WTC11 (cell line): Measurements from ENCODE around the gene SNX10. TPM values are rescaled to one million over a fixed set of nuclear protein-coding genes. Genes with fewer than 3 reads are reported as not detected.

Experiments used
- ATAC-seq: fragments of 200-7000 bp; cut with Tn5 transposase; 2 replicates; pipeline ENCODE4 v1.10.0; 2021; ENCODE audit warnings: mild to moderate bottlenecking, moderate library complexity
- CTCF ChIA-PET: fragments of 300-600 bp; sonication (Branson Sonifier 250); formaldehyde crosslinking; loops from one replicate; lab custom pipeline; 2021; ENCODE audit warnings: antibody characterized with exemption; lab: Charles Lee
- POLR2A ChIA-PET: fragments of 350-600 bp; sonication (Branson Sonifier 250); formaldehyde crosslinking; loops from one replicate; lab custom pipeline; 2021; ENCODE audit warnings: antibody characterized with exemption; lab: Charles Lee
- DNase-seq: peaks from one replicate; pipeline ENCODE4 v3.0.0; 2021; ENCODE audit warnings: low spot score
- H3K27ac Mint-ChIP-seq: 2 replicates; pipeline ENCODE4 v1.8.0; 2021; ENCODE audit warnings: mixed read lengths
- H3K27me3 Mint-ChIP-seq: 2 replicates; pipeline ENCODE4 v1.8.0; 2021; ENCODE audit warnings: low read depth, mild to moderate bottlenecking, moderate library complexity, mixed read lengths
- H3K36me3 Mint-ChIP-seq: 2 replicates; pipeline ENCODE4 v1.8.0; 2021; ENCODE audit warnings: mixed read lengths
- H3K4me1 Mint-ChIP-seq: 2 replicates; pipeline ENCODE4 v1.8.0; 2022; ENCODE audit warnings: mixed read lengths
- H3K4me3 Mint-ChIP-seq: 2 replicates; pipeline ENCODE4 v1.8.0; 2021; ENCODE audit warnings: mild to moderate bottlenecking, moderate library complexity, mixed read lengths
- H3K9me3 Mint-ChIP-seq: 2 replicates; pipeline ENCODE4 v1.8.0; 2021; ENCODE audit warnings: mixed read lengths
- AFF4 ChIP-seq: sonication (generic); formaldehyde crosslinking; IDR thresholded peaks from 2 replicates; pipeline ENCODE4 v1.8.1; 2023; ENCODE audit warnings: mild to moderate bottlenecking, missing genetic modification reagents, borderline replicate concordance
- E2F5 ChIP-seq: sonication (generic); formaldehyde crosslinking; IDR thresholded peaks from 2 replicates; pipeline ENCODE4 v1.8.1; 2022; ENCODE audit warnings: mild to moderate bottlenecking, moderate library complexity, missing genetic modification reagents
- ESRRA ChIP-seq: sonication (generic); formaldehyde crosslinking; IDR thresholded peaks from 2 replicates; pipeline ENCODE4 v1.8.1; 2022; ENCODE audit warnings: mild to moderate bottlenecking, missing genetic modification reagents, borderline replicate concordance
- HMGXB4 ChIP-seq: sonication (generic); formaldehyde crosslinking; IDR thresholded peaks from 2 replicates; pipeline ENCODE4 v1.8.1; 2023; ENCODE audit warnings: mild to moderate bottlenecking, moderate library complexity, missing genetic modification reagents
- IRF2 ChIP-seq: sonication (generic); formaldehyde crosslinking; IDR thresholded peaks from 2 replicates; pipeline ENCODE4 v1.8.0; 2022; ENCODE audit warnings: low read depth, missing genetic modification reagents, borderline replicate concordance
- JUN ChIP-seq: sonication (generic); formaldehyde crosslinking; IDR thresholded peaks from 2 replicates; pipeline ENCODE4 v1.8.0; 2023; ENCODE audit warnings: mild to moderate bottlenecking, missing genetic modification reagents
- NR2C2 ChIP-seq: sonication (generic); formaldehyde crosslinking; IDR thresholded peaks from 2 replicates; pipeline ENCODE4 v1.8.0; 2022; ENCODE audit warnings: mild to moderate bottlenecking, missing genetic modification reagents
- OVOL2 ChIP-seq: fragments of 250-450 bp; sonication (Bioruptor Pico); IDR thresholded peaks from 2 replicates; pipeline ENCODE4 v1.9.0; 2021; ENCODE audit warnings: mild to moderate bottlenecking, borderline replicate concordance
- PREB ChIP-seq: sonication (generic); formaldehyde crosslinking; IDR thresholded peaks from 2 replicates; pipeline ENCODE4 v1.8.1; 2022; ENCODE audit warnings: mild to moderate bottlenecking, missing genetic modification reagents, moderate library complexity, borderline replicate concordance
- RELA ChIP-seq: sonication (generic); formaldehyde crosslinking; IDR thresholded peaks from 2 replicates; pipeline ENCODE4 v1.8.1; 2022; ENCODE audit warnings: missing genetic modification reagents, mild to moderate bottlenecking, borderline replicate concordance
- RORB ChIP-seq: fragments of 250-450 bp; sonication (Bioruptor Pico); IDR thresholded peaks from 2 replicates; pipeline ENCODE4 v1.9.0; 2021; ENCODE audit warnings: mild to moderate bottlenecking
- SMAD3 ChIP-seq: sonication (generic); formaldehyde crosslinking; IDR thresholded peaks from 2 replicates; pipeline ENCODE4 v1.8.0; 2022; ENCODE audit warnings: missing genetic modification reagents, mild to moderate bottlenecking, borderline replicate concordance
- TP53 ChIP-seq: sonication (generic); formaldehyde crosslinking; IDR thresholded peaks from 2 replicates; pipeline ENCODE4 v1.8.1; 2023; ENCODE audit warnings: mild to moderate bottlenecking, missing genetic modification reagents
- USF2 ChIP-seq: sonication (generic); formaldehyde crosslinking; IDR thresholded peaks from 2 replicates; pipeline ENCODE4 v1.8.1; 2023; ENCODE audit warnings: mild to moderate bottlenecking, missing genetic modification reagents, moderate library complexity
- ZBTB43 ChIP-seq: sonication (generic); formaldehyde crosslinking; IDR thresholded peaks from 2 replicates; pipeline ENCODE4 v1.8.1; 2023; ENCODE audit warnings: mild to moderate bottlenecking, missing genetic modification reagents
- ZMAT4 ChIP-seq: fragments of 250-450 bp; sonication (Bioruptor Pico); IDR thresholded peaks from 2 replicates; pipeline ENCODE4 v1.9.0; 2021; ENCODE audit warnings: mild to moderate bottlenecking
- ZNF232 ChIP-seq: sonication (generic); formaldehyde crosslinking; IDR thresholded peaks from 2 replicates; pipeline ENCODE4 v1.8.0; 2022; ENCODE audit warnings: mild to moderate bottlenecking, missing genetic modification reagents
- ZNF317 ChIP-seq: sonication (generic); formaldehyde crosslinking; IDR thresholded peaks from 2 replicates; pipeline ENCODE4 v1.8.1; 2023; ENCODE audit warnings: low read depth, mild to moderate bottlenecking, moderate library complexity, missing genetic modification reagents, borderline replicate concordance
- ZNF532 ChIP-seq: fragments of 250-450 bp; sonication (Bioruptor Pico); IDR thresholded peaks from 2 replicates; pipeline ENCODE4 v1.9.0; 2021; ENCODE audit warnings: mild to moderate bottlenecking, borderline replicate concordance
- total RNA-seq: library from RNA; stranded (reverse); gene quantifications from 3 replicates; pipeline ENCODE4 v1.2.3, GENCODE V29; 2021

Gene SNX10
- total RNA-seq, 1 experiment from 2014 or later, result 10.8 TPM

- no peak for TF ChIP-seq HMGXB4 (CRISPR knock-in tag)
- no peak for TF ChIP-seq RORB
- no peak for TF ChIP-seq SMAD3 (CRISPR knock-in tag)
- TF ChIP-seq ZMAT4, result no peak
- TF ChIP-seq PREB, result no peak
- TF ChIP-seq USF2 (CRISPR knock-in tag), result no peak
- no peak for TF ChIP-seq ZBTB43 (CRISPR knock-in tag)
- TF ChIP-seq ZNF532, result no peak
- TF ChIP-seq AFF4 (CRISPR knock-in tag), result no peak
These were observed 12.3 kb upstream of the SNX10 start (continued) for GRCh38 chr7:26279405-26279804.

GRCh38 chr7:26280097-26280496, 11.6 kb upstream of the SNX10 start:
- Mint-ChIP-seq H3K4me1 (peaks cover 6% of the 10 kb centered on the region; the same call in 1 of the 2 replicates), H3K4me3 (no peak overlapping the region), H3K27me3 (no peaks in the 10 kb centered on the region), H3K9me3 (peaks cover 3% of the 10 kb centered on the region; the same call in 1 of the 2 replicates), H3K36me3 (no peaks in the 10 kb centered on the region; the same call in 1 of the 2 replicates), H3K27ac (no peak overlapping the region)
- ATAC-seq (no peak), DNase-seq (no peak)
- CTCF ChIA-PET, result interaction anchor here (1.3 to 1.4 kb wide), 2 partner anchors 11 to 89 kb away, joined by 3 read pairs; partner anchors contain the start of gene SNX10
- POLR2A ChIA-PET, result no interaction called here
- TF ChIP-seq NR2C2 (CRISPR knock-in tag) (no peak), ZNF317 (CRISPR knock-in tag) (no peak), PREB (no peak), IRF2 (CRISPR knock-in tag) (no peak), RELA (CRISPR knock-in tag) (no peak), TP53 (CRISPR knock-in tag) (no peak), OVOL2 (no peak), ESRRA (no peak), JUN (no peak), E2F5 (CRISPR knock-in tag) (no peak), ZNF232 (no peak)
